Thyroid gland (tissue), 4 donors: Measurements from ENCODE around the gene ZNF281. TPM values are rescaled to one million over a fixed set of nuclear protein-coding genes. Genes with fewer than 3 reads are reported as not detected.
"Not testable (repeated sequence)": the region's sequence is repeated elsewhere in the genome, so short reads cannot be mapped to it uniquely, and the experiment has no call there.

Experiments used
- DNase-seq, 2 donors: peaks; one replicate each; pipeline ENCODE4 v3.0.0-alpha.2; 2019
- H3K27ac ChIP-seq, 3 donors: fragments of 200-600 bp; sonication (generic); 1 replicate in 2 of 3; 2 replicates in 1 of 3; pipeline ENCODE4 v1.5.1; 2016 to 2019; ENCODE audit warnings: mild to moderate bottlenecking in 1 of 3, moderate library complexity in 1 of 3
- H3K27me3 ChIP-seq: fragments of 200-600 bp; sonication (generic); one replicate; pipeline ENCODE4 v1.5.1; 2019
- H3K36me3 ChIP-seq, 2 donors: fragments of 200-600 bp; sonication (generic); one replicate each; pipeline ENCODE4 v1.5.1; 2016 to 2019
- H3K4me1 ChIP-seq, 2 donors: fragments of 200-600 bp; sonication (generic); one replicate each; pipeline ENCODE4 v1.5.1; 2017 to 2019
- H3K4me3 ChIP-seq, 3 donors: fragments of 200-600 bp; sonication (generic); replicated peaks in 1 of 3; 1 replicate in 2 of 3; 2 replicates in 1 of 3; pipeline ENCODE4 v1.5.1; 2016; ENCODE audit warnings: mild to moderate bottlenecking in 1 of 3
- H3K9me3 ChIP-seq: fragments of 200-600 bp; sonication (generic); one replicate; pipeline ENCODE4 v1.5.1; 2017
- CTCF ChIP-seq, 6 experiments: fragments of 200-600 bp in 3 of 6; fragments of 450-650 bp in 3 of 6; sonication (generic) in 3 of 6; IDR thresholded peaks; one replicate each; pipeline ENCODE4 v1.5.1; 2016 to 2019; ENCODE audit warnings: antibody characterized with exemption in 6 of 6, mild to moderate bottlenecking in 2 of 6, inconsistent platforms in 1 of 6, moderate library complexity in 1 of 6
- POLR2A ChIP-seq, 2 donors: fragments of 450-650 bp; IDR thresholded peaks; one replicate each; pipeline ENCODE4 v1.6.1; 2017; ENCODE audit warnings: antibody characterized with exemption in 2 of 2, mild to moderate bottlenecking in 2 of 2, moderate library complexity in 1 of 2
- WGBS, 2 donors: methylation state at CpG; one replicate each; pipeline ENCODE4 v1.1.5; 2017; 5-methylcytosine and 5-hydroxymethylcytosine counted together
- intact Hi-C: fragments of 100-400 bp; cut with DNase I; formaldehyde crosslinking; loops from one replicate; pipeline ENCODE4 v1.15.1; 2023
- total RNA-seq, 4 donors: library from RNA; depleted of rRNA; stranded (reverse); fragments of >200 nt; gene quantifications; one replicate each; pipeline ENCODE4 v1.2.3, GENCODE V29; 2016

The ZNF281 gene
- total RNA-seq, 4 donors from 2014 or later, result 9.8 to 16.9 (median 12.5) TPM

GRCh38 chr1:200423235-200423634 is 13.4 kb upstream of the ZNF281 start:
- Histone ChIP-seq H3K27ac (no peak overlapping the region), H3K9me3 (no peaks in the 10 kb centered on the region), H3K4me3 (no peak overlapping the region), H3K27me3 (no peaks in the 10 kb centered on the region), H3K36me3 (no peaks in the 10 kb centered on the region), H3K4me1 (no peaks in the 10 kb centered on the region)
- TF ChIP-seq CTCF (IDR thresholded peaks at IDR 0.05), result no peak
- TF ChIP-seq POLR2A (IDR thresholded peaks at IDR 0.05), result no peak
- 91 to 94% methylated on average over 6 of the region's 6 CpGs for WGBS, 2 donors
- intact Hi-C loops, result no loop called here
- DNase-seq, result no peak

DNA sequence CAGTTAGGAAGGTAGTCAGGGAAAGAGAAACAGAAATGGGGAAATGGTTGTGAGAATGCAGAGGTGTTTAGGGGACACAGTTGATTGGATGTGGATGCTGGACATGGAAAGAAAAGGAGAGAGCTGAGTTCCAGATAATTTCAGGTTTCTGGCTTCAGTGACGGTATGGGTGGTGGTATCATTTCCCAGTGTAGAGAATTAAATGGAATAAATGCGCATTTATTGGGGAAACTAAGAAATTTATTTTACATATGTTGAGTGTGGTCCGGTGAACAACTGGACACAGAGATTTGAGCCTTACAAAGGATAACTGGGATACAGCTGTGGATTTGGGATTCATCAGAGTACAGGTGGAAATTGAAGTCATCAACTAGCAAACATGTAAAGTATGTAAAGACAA is 12.4 kb upstream of the ZNF281 start:
- Histone ChIP-seq H3K4me1 (no peaks in the 10 kb centered on the region), H3K4me3 (no peak overlapping the region), H3K27me3 (no peaks in the 10 kb centered on the region), H3K36me3 (no peaks in the 10 kb centered on the region), H3K27ac (no peak overlapping the region), H3K9me3 (no peaks in the 10 kb centered on the region)
- DNase-seq, result no peak
- 96 to 97% methylated on average over 3 of the region's 3 CpGs for WGBS, 2 donors
- intact Hi-C loops, result no loop called here
- TF ChIP-seq POLR2A (IDR thresholded peaks at IDR 0.05), result no peak
- TF ChIP-seq CTCF (IDR thresholded peaks at IDR 0.05), result no peak

GRCh38 chr1:200415789-200416593 is 6.2 kb upstream of the ZNF281 start:
- H3K27ac ChIP-seq, result no peak overlapping the region
- no peaks in the 10 kb centered on the region for H3K9me3 ChIP-seq
- peaks cover 5 to 8% of the 10 kb centered on the region in 2 donors for H3K4me1 ChIP-seq
- DNase-seq, result peak; percentile 15 to 29
- H3K36me3 ChIP-seq, result no peaks in the 10 kb centered on the region
- intact Hi-C loops, result no loop called here
- TF ChIP-seq CTCF (IDR thresholded peaks at IDR 0.05) (no peak), POLR2A (IDR thresholded peaks at IDR 0.05) (no peak)
- H3K27me3 ChIP-seq, result no peaks in the 10 kb centered on the region
- WGBS, 2 donors, result 47 to 51% methylated on average over 2 of the region's 2 CpGs
- H3K4me3 ChIP-seq, result no peak overlapping the region

- WGBS, 2 donors, result 75 to 77% methylated on average over 1 of the region's 1 CpG
- TF ChIP-seq CTCF (IDR thresholded peaks at IDR 0.05), result no peak
- no peak for TF ChIP-seq POLR2A (IDR thresholded peaks at IDR 0.05)
- intact Hi-C loops, result no loop called here
- Histone ChIP-seq H3K27ac (no peak overlapping the region), H3K27me3 (no peaks in the 10 kb centered on the region), H3K9me3 (no peaks in the 10 kb centered on the region), H3K4me1 (peaks cover 5 to 11% of the 10 kb centered on the region in 2 donors), H3K4me3 (no peak overlapping the region), H3K36me3 (no peaks in the 10 kb centered on the region)
- no peak for DNase-seq
Measured at GRCh38 chr1:200415227-200415626, 5.4 kb upstream of the ZNF281 start.

GRCh38 chr1:200414657-200415056 is 4.8 kb upstream of the ZNF281 start:
- DNase-seq, result no peak
- intact Hi-C loops, result no loop called here
- no peaks in the 10 kb centered on the region for H3K9me3 ChIP-seq
- H3K4me1 ChIP-seq, result peaks cover 5 to 11% of the 10 kb centered on the region in 2 donors
- H3K4me3 ChIP-seq, result no peak overlapping the region
- H3K36me3 ChIP-seq, result no peaks in the 10 kb centered on the region
- H3K27ac ChIP-seq, result no peak overlapping the region
- no peaks in the 10 kb centered on the region for H3K27me3 ChIP-seq
- TF ChIP-seq CTCF (IDR thresholded peaks at IDR 0.05), result no peak
- TF ChIP-seq POLR2A (IDR thresholded peaks at IDR 0.05), result no peak
- 81 to 86% methylated on average over 4 of the region's 4 CpGs for WGBS, 2 donors

- H3K27me3 ChIP-seq, H3K9me3 ChIP-seq, intact Hi-C loops, DNase-seq, H3K36me3 ChIP-seq, H3K4me3 ChIP-seq, H3K27ac ChIP-seq: not testable (repeated sequence)
- H3K4me1 ChIP-seq, result peaks cover 10 to 14% of the 10 kb centered on the region in 2 donors
- 80 to 81% methylated on average over 11 of the region's 11 CpGs for WGBS, 2 donors
Measured at GRCh38 chr1:200413766-200414165, 3.9 kb upstream of the ZNF281 start.
